Neural crest cell (in vitro differentiated cells): Measurements from ENCODE around the gene FXYD5. TPM values are rescaled to one million over a fixed set of nuclear protein-coding genes. Genes with fewer than 3 reads are reported as not detected.
A peak's percentile ranks its signal among the peaks of the same experiment; 100 is the strongest.

Experiments
- DNase-seq: peaks from one replicate; pipeline ENCODE4 v3.0.0; 2021; ENCODE audit warnings: low read depth, mixed read lengths, low spot score
- H3K27ac Mint-ChIP-seq: one replicate; pipeline ENCODE4 v1.8.0; 2021; ENCODE audit warnings: mild to moderate bottlenecking, mixed read lengths; ENCODE audit not compliant: unreplicated experiment
- H3K27me3 Mint-ChIP-seq: 2 replicates; pipeline ENCODE4 v1.8.0; 2021; ENCODE audit warnings: low read depth, mild to moderate bottlenecking, mixed read lengths
- H3K36me3 Mint-ChIP-seq: 2 replicates; pipeline ENCODE4 v1.8.0; 2021; ENCODE audit warnings: low read depth, mild to moderate bottlenecking, mixed read lengths
- H3K4me1 Mint-ChIP-seq: 2 replicates; pipeline ENCODE4 v1.8.0; 2021; ENCODE audit warnings: mixed read lengths
- H3K4me3 Mint-ChIP-seq: one replicate; pipeline ENCODE4 v1.8.0; 2021; ENCODE audit warnings: mild to moderate bottlenecking, mixed read lengths
- H3K9me3 Mint-ChIP-seq: 2 replicates; pipeline ENCODE4 v1.8.0; 2021; ENCODE audit warnings: mixed read lengths
- CTCF ChIP-seq: fragments of 200-600 bp; sonication (generic); conservative IDR thresholded peaks from 2 replicates; pipeline ENCODE4 v1.5.0; 2021; ENCODE audit warnings: antibody characterized with exemption, mild to moderate bottlenecking
- total RNA-seq: library from RNA; stranded (reverse); gene quantifications from 2 replicates; pipeline ENCODE4 v1.2.1, GENCODE V29; 2021

Gene FXYD5
- total RNA-seq, 1 donor from 2014 or later, result 13.3 TPM

DNA sequence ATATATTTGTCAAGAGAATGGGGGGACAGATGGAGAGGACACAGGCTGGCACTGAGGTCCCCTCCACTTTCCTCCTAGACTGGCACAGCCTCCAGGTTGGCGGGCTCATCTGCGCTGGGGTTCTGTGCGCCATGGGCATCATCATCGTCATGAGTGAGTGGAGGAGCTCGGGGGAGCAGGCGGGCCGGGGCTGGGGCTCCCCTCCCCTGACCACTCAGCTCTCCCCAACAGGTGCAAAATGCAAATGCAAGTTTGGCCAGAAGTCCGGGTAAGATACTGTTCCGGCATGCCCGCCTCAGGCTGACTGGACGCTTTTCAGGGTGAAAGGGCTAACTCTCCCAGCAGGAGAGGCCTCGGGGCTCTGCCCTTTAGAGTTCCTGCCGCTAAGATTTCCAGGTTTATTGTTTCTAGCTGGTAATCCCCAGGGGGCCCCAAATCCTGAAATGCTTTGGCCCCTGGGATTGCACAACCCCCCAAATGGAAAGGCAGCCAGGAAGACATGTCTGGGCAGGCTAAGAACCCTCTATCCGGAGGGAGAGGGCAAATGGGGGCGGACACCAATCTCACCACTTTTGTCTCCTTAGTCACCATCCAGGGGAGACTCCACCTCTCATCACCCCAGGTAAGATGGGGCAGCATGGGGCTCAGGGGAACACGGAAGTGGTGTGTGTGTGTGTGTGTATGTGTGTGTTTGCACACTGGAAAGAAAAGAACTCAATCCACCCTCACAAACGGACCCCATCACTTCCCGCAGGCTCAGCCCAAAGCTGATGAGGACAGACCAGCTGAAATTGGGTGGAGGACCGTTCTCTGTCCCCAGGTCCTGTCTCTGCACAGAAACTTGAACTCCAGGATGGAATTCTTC, 31.6 kb upstream of the FXYD5 start:
- H3K9me3 Mint-ChIP-seq, result no peaks in the 10 kb centered on the region
- H3K36me3 Mint-ChIP-seq, result no peaks in the 10 kb centered on the region
- TF ChIP-seq CTCF, result no peak
- no peak overlapping the region for H3K27ac Mint-ChIP-seq
- H3K27me3 Mint-ChIP-seq, result no peaks in the 10 kb centered on the region
- no peak for DNase-seq
- H3K4me1 Mint-ChIP-seq, result peaks cover 26% of the 10 kb centered on the region
- H3K4me3 Mint-ChIP-seq, result no peak overlapping the region

DNA sequence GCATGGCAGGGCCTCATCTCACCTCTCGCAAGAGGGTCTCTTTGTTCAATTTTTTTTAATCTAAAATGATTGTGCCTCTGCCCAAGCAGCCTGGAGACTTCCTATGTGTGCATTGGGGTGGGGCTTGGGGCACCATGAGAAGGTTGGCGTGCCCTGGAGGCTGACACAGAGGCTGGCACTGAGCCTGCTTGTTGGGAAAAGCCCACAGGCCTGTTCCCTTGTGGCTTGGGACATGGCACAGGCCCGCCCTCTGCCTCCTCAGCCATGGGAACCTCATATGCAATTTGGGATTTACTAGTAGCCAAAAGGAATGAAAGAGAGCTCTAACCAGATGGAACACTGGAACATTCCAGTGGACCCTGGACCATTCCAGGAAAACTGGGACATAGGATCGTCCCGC, 31.0 kb upstream of the FXYD5 start:
- Mint-ChIP-seq H3K4me1 (peaks cover 26% of the 10 kb centered on the region), H3K27ac (no peak overlapping the region), H3K4me3 (no peak overlapping the region), H3K9me3 (no peaks in the 10 kb centered on the region), H3K27me3 (no peaks in the 10 kb centered on the region), H3K36me3 (no peaks in the 10 kb centered on the region)
- no peak for DNase-seq
- TF ChIP-seq CTCF, result no peak

DNA sequence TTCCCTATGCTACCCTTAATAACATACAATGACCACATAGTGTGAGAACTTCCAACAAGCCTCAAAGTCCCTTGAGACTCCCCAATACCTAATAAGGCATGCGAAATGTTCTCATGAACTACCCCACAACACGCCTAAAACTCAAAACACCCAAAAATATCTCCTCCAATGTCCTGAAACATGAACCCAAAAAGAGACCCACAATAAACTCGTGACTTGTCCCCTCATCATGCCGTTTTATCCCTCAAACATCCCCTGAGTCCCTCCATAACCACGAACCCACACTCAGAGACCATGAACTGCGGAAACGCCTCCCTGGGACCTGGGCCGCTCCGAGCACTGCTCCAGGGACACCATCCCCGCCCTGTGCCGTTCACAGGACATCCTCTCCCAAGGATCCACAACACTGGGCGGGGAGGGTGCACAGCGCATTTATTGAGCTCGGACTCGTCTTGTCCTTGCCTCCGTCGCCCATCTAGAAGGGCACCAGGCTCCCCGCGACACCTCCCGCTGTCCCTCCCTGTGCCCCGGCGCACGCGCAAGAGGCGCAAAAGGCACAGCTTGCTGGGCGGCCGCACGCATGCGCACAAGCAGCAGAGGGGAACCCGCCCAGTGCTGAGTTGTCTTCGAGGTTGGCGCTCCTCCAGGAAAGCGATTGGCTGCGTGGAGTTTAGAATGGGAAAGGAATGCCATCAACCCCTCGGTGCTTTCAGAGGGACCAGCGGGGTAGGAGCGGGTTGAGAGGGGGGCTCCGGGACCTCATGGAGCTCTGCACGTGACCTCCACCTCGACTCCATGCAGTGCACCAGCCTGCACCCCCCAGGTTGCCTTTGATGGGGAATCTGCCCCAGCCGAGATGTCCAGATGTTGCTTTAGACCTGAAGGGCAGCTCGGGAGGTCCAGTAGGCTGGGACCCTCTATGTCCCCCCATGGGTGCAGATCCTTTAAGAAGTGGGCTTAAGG, 30.2 kb upstream of the FXYD5 start:
- DNase-seq, result no peak
- no peak for TF ChIP-seq CTCF
- Mint-ChIP-seq H3K9me3 (no peaks in the 10 kb centered on the region), H3K27me3 (no peaks in the 10 kb centered on the region), H3K4me3 (no peak overlapping the region), H3K4me1 (peaks cover 28% of the 10 kb centered on the region), H3K27ac (no peak overlapping the region), H3K36me3 (no peaks in the 10 kb centered on the region)

- no peaks in the 10 kb centered on the region for H3K36me3 Mint-ChIP-seq
- no peak overlapping the region for H3K4me3 Mint-ChIP-seq
- H3K27ac Mint-ChIP-seq, result peak overlapping the region; percentile 90
- H3K27me3 Mint-ChIP-seq, result no peaks in the 10 kb centered on the region
- peaks cover 32% of the 10 kb centered on the region for H3K4me1 Mint-ChIP-seq
- no peak for TF ChIP-seq CTCF
- no peak for DNase-seq
- no peaks in the 10 kb centered on the region for H3K9me3 Mint-ChIP-seq
These were observed 29.2 kb upstream of the FXYD5 start for GRCh38 chr19:35125270-35125717.

GRCh38 chr19:35125749-35126623, 28.5 kb upstream of the FXYD5 start:
- H3K4me1 Mint-ChIP-seq, result peaks cover 32% of the 10 kb centered on the region
- H3K9me3 Mint-ChIP-seq, result no peaks in the 10 kb centered on the region
- no peak for TF ChIP-seq CTCF
- no peak overlapping the region for H3K4me3 Mint-ChIP-seq
- H3K27ac Mint-ChIP-seq, result peak overlapping the region; percentile 90
- DNase-seq, result no peak
- no peaks in the 10 kb centered on the region for H3K36me3 Mint-ChIP-seq
- no peaks in the 10 kb centered on the region for H3K27me3 Mint-ChIP-seq
